ENCODE data around the gene ZBTB7A. TPM values are rescaled to one million over a fixed set of nuclear protein-coding genes. Genes with fewer than 3 reads are reported as not detected.

ZBTB7A gene
- total and polyA plus RNA-seq, 12 donors = 4.5 to 77.2 (median 47.1) TPM

- WGBS, 4 donors = 83 to 88% (median 87%) methylated on average over 31 of the region's 31 CpGs
- Histone ChIP-seq H3K4me3 (no peak overlapping the region), H3K9me3 (replicated peaks in 1 of 3) (no peaks in the 10 kb centered on the region), H3K4me1 (replicated peaks in 1 of 2) (no peaks in the 10 kb centered on the region), H3K27me3 (no peaks in the 10 kb centered on the region), H3K27ac (no peak overlapping the region), H3K36me3 (replicated peaks in 1 of 2) (peaks cover 0 to 27% of the 10 kb centered on the region in 2 donors)
- peak in 1 of 7 donors; percentile 8 for DNase-seq
- TF ChIP-seq CTCF (IDR thresholded peaks at IDR 0.05) (no peak), POLR2A (IDR thresholded peaks at IDR 0.05) (no peak)
- intact Hi-C loops (cut with DNase I) = no loop called here
Observed at GRCh38 chr19:4043966-4044715, 22.6 kb downstream of the ZBTB7A start.

GRCh38 chr19:4043401-4043800 lies 23.3 kb downstream of the ZBTB7A start:
- DNase-seq = no peak
- H3K9me3 ChIP-seq (replicated peaks in 1 of 3) = no peaks in the 10 kb centered on the region
- H3K27me3 ChIP-seq = no peaks in the 10 kb centered on the region
- peaks cover 0 to 31% of the 10 kb centered on the region in 2 donors for H3K36me3 ChIP-seq (replicated peaks in 1 of 2)
- no peaks in the 10 kb centered on the region for H3K4me1 ChIP-seq (replicated peaks in 1 of 2)
- H3K4me3 ChIP-seq = no peak overlapping the region
- TF ChIP-seq POLR2A (IDR thresholded peaks at IDR 0.05) (no peak), CTCF (IDR thresholded peaks at IDR 0.05) (no peak)
- intact Hi-C loops (cut with DNase I) = no loop called here
- WGBS, 4 donors = 74 to 78% (median 74%) methylated on average over 6 to 11 of the region's 11 CpGs
- no peak overlapping the region for H3K27ac ChIP-seq

- no peak overlapping the region for H3K4me3 ChIP-seq
- TF ChIP-seq POLR2A (IDR thresholded peaks at IDR 0.05) (no peak), CTCF (IDR thresholded peaks at IDR 0.05) (no peak)
- H3K27ac ChIP-seq = no peak overlapping the region
- no peaks in the 10 kb centered on the region for H3K27me3 ChIP-seq
- peaks cover 0 to 30% of the 10 kb centered on the region in 2 donors for H3K36me3 ChIP-seq (replicated peaks in 1 of 2)
- H3K4me1 ChIP-seq (replicated peaks in 1 of 2) = no peaks in the 10 kb centered on the region
- 71 to 78% (median 76%) methylated on average over 11 to 14 of the region's 14 CpGs; no CpG with 5 or more reads in 1 of the 4 donors for WGBS, 4 donors
- H3K9me3 ChIP-seq (replicated peaks in 1 of 3) = no peaks in the 10 kb centered on the region
- intact Hi-C loops (cut with DNase I) = no loop called here
- DNase-seq = peak in 2 of 7 donors; percentile 7 to 34
Observed at GRCh38 chr19:4042731-4043082, 24.0 kb downstream of the ZBTB7A start.

GRCh38 chr19:4042064-4042730 lies 24.5 kb downstream of the ZBTB7A start:
- Histone ChIP-seq H3K9me3 (replicated peaks in 1 of 3) (no peaks in the 10 kb centered on the region), H3K36me3 (replicated peaks in 1 of 2) (peaks cover 0 to 30% of the 10 kb centered on the region in 2 donors), H3K4me3 (no peak overlapping the region), H3K4me1 (replicated peaks in 1 of 2) (no peaks in the 10 kb centered on the region), H3K27ac (no peak overlapping the region), H3K27me3 (no peaks in the 10 kb centered on the region)
- no peak for DNase-seq
- TF ChIP-seq CTCF (IDR thresholded peaks at IDR 0.05) = no peak
- TF ChIP-seq POLR2A (IDR thresholded peaks at IDR 0.05) = no peak
- WGBS, 4 donors = 86 to 100% (median 91%) methylated on average over 3 to 14 of the region's 14 CpGs
- intact Hi-C loops (cut with DNase I) = no loop called here

Measured in adrenal gland (tissue), 12 donors.